Upper lobe of left lung (tissue), 6 donors: ENCODE measurements around the gene CFAP157. TPM values are rescaled to one million over a fixed set of nuclear protein-coding genes. Genes with fewer than 3 reads are reported as not detected.

Source experiments
- ATAC-seq, 2 donors: fragments of 200-7000 bp; cut with Tn5 transposase; one replicate each; pipeline ENCODE4 v1.9.1; 2022; ENCODE audit warnings: mild to moderate bottlenecking in 2 of 2, moderate library complexity in 2 of 2; ENCODE audit not compliant: low FRiP score in 2 of 2
- DNase-seq, 2 donors: peaks; one replicate each; pipeline ENCODE4 v3.0.0-alpha.2; 2019 to 2020
- H3K27ac ChIP-seq, 4 donors: fragments of 200-600 bp; sonication (generic); one replicate each; pipeline ENCODE4 v1.5.1; 2016 to 2019
- H3K27me3 ChIP-seq, 4 donors: fragments of 200-600 bp; sonication (generic); one replicate each; pipeline ENCODE4 v1.5.1; 2017 to 2019
- H3K36me3 ChIP-seq, 4 donors: fragments of 200-600 bp; sonication (generic); one replicate each; pipeline ENCODE4 v1.5.1; 2016 to 2019
- H3K4me1 ChIP-seq, 4 donors: fragments of 200-600 bp; sonication (generic); one replicate each; pipeline ENCODE4 v1.5.1; 2018 to 2019
- H3K4me3 ChIP-seq, 4 donors: fragments of 200-600 bp; sonication (generic); one replicate each; pipeline ENCODE4 v1.5.1; 2017 to 2019; ENCODE audit warnings: mild to moderate bottlenecking in 2 of 4, moderate library complexity in 1 of 4
- H3K9me3 ChIP-seq, 4 donors: fragments of 200-600 bp; sonication (generic); one replicate each; pipeline ENCODE4 v1.5.1; 2018 to 2019
- EP300 ChIP-seq, 4 donors: sonication (generic); formaldehyde crosslinking; IDR thresholded peaks; one replicate each; pipeline ENCODE4 v1.5.1; 2017; ENCODE audit warnings: antibody characterized with exemption in 4 of 4, control low read depth in 2 of 4
- POLR2A ChIP-seq, 4 donors: fragments of 450-650 bp; IDR thresholded peaks; one replicate each; pipeline ENCODE4 v1.5.1; 2016 to 2017; ENCODE audit warnings: antibody characterized with exemption in 4 of 4, mild to moderate bottlenecking in 2 of 4
- POLR2AphosphoS5 ChIP-seq, 2 donors: sonication (generic); formaldehyde crosslinking; IDR thresholded peaks; one replicate each; pipeline ENCODE4 v1.5.1; 2017; ENCODE audit warnings: antibody characterized with exemption in 2 of 2
- WGBS, 2 donors: methylation state at CpG; one replicate each; pipeline ENCODE4 v1.1.5; 2017 to 2018; 5-methylcytosine and 5-hydroxymethylcytosine counted together
- total RNA-seq, 6 donors: library from RNA; depleted of rRNA in 4 of 6; stranded (reverse); fragments of >200 nt in 4 of 6; gene quantifications; one replicate each; pipeline versions ENCODE4 v1.1.0 to v1.2.1, GENCODE V29; 2016 to 2021
- TF ChIP-seq, protein P1 (sequence below), 6 experiments: fragments of 450-650 bp in 4 of 6; fragments of 200-600 bp in 2 of 6; sonication (generic) in 2 of 6; IDR thresholded peaks; one replicate each; pipeline ENCODE4 v1.5.1; 2016 to 2019; ENCODE audit warnings: antibody characterized with exemption in 6 of 6
- donor health status: DM: no; HTN: no; CAD: no; lungs with moderate emphysema.
- donor health status: DM: no; HTN: yes; CAD: no; lungs with severe emphysema.

The CFAP157 gene
- total RNA-seq, 6 donors from 2014 or later = 0.77 to 125 (median 37.0) TPM

DNA sequence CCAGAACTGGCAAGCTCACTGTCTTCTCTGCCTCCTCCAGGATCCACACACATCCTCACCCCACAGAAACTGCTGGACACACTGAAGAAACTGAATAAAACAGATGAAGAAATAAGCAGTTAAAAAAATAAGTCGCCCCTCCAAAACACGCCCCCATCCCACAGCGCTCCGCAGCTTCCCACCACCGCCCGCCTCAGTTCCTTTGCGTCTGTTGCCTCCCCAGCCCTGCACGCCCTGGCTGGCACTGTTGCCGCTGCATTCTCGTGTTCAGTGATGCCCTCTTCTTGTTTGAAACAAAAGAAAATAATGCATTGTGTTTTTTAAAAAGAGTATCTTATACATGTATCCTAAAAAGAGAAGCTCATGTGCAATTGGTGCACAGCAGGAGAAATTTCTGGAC, 16.1 kb upstream of the CFAP157 start:
- DNase-seq (no peak), ATAC-seq (no peak)
- H3K36me3 ChIP-seq = peaks cover 2 to 61% (median 37%) of the 10 kb centered on the region in 4 donors
- no peak overlapping the region for H3K4me3 ChIP-seq
- no peaks in the 10 kb centered on the region for H3K9me3 ChIP-seq
- H3K4me1 ChIP-seq = no peaks in the 10 kb centered on the region
- no peak for TF ChIP-seq POLR2AphosphoS5 (IDR thresholded peaks at IDR 0.05)
- TF ChIP-seq POLR2A (IDR thresholded peaks at IDR 0.05) = no peak
- no peak for TF ChIP-seq EP300 (IDR thresholded peaks at IDR 0.05)
- TF ChIP-seq, protein P1, sequence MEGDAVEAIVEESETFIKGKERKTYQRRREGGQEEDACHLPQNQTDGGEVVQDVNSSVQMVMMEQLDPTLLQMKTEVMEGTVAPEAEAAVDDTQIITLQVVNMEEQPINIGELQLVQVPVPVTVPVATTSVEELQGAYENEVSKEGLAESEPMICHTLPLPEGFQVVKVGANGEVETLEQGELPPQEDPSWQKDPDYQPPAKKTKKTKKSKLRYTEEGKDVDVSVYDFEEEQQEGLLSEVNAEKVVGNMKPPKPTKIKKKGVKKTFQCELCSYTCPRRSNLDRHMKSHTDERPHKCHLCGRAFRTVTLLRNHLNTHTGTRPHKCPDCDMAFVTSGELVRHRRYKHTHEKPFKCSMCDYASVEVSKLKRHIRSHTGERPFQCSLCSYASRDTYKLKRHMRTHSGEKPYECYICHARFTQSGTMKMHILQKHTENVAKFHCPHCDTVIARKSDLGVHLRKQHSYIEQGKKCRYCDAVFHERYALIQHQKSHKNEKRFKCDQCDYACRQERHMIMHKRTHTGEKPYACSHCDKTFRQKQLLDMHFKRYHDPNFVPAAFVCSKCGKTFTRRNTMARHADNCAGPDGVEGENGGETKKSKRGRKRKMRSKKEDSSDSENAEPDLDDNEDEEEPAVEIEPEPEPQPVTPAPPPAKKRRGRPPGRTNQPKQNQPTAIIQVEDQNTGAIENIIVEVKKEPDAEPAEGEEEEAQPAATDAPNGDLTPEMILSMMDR (IDR thresholded peaks at IDR 0.05) = no peak
- WGBS, 2 donors = 94 to 96% methylated on average over 10 of the region's 10 CpGs
- no peaks in the 10 kb centered on the region for H3K27me3 ChIP-seq
- H3K27ac ChIP-seq = no peak overlapping the region

DNA sequence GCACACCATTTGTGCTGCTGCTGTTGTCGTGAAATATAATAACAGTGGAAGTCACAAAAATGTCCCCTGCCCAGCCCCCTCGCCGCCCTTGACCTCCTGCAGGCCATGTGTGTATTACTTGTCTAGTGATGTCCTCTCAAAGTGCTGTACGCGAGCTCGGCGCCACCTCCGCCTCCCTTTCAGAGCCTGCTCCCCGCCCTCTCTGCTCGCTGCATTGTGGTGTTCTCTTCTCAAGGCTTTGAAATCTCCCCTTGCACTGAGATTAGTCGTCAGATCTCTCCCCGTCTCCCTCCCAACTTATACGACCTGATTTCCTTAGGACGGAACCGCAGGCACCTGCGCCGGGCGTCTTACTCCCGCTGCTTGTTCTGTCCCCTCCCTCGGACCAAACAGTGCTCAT, 14.7 kb upstream of the CFAP157 start:
- Histone ChIP-seq H3K9me3 (no peaks in the 10 kb centered on the region), H3K27me3 (no peaks in the 10 kb centered on the region), H3K4me1 (no peaks in the 10 kb centered on the region), H3K36me3 (peaks cover 2 to 48% (median 31%) of the 10 kb centered on the region in 4 donors), H3K27ac (no peak overlapping the region), H3K4me3 (no peak overlapping the region)
- TF ChIP-seq POLR2AphosphoS5 (IDR thresholded peaks at IDR 0.05) (no peak), POLR2A (IDR thresholded peaks at IDR 0.05) (no peak), EP300 (IDR thresholded peaks at IDR 0.05) (no peak)
- TF ChIP-seq, protein P1 (IDR thresholded peaks at IDR 0.05) = no peak
- 85 to 91% methylated on average over 20 of the region's 20 CpGs for WGBS, 2 donors
- DNase-seq (no peak), ATAC-seq (no peak)

DNA sequence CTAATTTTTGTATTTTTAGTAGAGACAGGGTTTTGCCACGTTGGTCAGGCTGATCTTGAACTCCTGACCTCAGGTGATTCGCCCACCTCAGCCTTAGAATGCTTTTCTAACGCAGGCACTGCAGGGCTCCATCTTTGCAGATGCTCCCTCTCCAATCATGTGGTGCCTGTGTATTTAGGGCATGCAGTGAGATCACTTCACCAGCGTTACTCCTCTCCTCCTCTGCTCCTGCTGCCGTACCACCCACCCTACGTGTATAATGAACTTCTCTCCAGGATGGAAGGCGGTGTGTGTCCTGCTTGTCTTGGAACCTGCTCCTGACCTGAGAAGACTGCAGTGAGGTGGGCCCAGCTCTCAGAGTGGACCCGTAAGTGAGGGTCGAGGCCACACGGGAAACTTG, 13.6 kb upstream of the CFAP157 start:
- WGBS, 2 donors = 90 to 92% methylated on average over 10 of the region's 10 CpGs
- no peak for ATAC-seq

DNA sequence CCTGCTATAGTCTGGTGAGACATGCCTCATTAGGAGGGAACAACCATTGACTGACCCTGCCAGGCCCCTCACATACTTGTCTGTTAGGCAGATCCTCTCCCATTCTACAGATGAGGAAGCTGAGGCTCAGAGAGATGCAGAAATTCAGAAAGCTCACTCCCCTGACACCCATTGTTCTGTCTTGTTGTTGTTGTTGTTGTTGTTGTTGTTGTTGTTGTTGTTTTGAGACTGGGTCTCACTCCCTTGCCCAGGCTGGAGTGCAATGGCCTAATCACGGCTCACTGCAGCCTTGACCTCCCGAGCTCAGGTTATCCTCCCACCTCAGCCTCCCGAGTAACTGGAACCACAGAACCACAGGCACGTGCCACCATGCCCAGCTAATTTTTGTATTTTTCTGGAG, 13.1 kb upstream of the CFAP157 start:
- 98 to 100% methylated on average over 4 of the region's 4 CpGs for WGBS, 2 donors
- ATAC-seq = no peak

More for the DNA sequence above, 13.6 kb upstream of the CFAP157 start:
- no peak for DNase-seq
- H3K4me1 ChIP-seq = no peaks in the 10 kb centered on the region
- no peaks in the 10 kb centered on the region for H3K27me3 ChIP-seq
- no peak overlapping the region for H3K4me3 ChIP-seq
- no peak for TF ChIP-seq EP300 (IDR thresholded peaks at IDR 0.05)
- no peak for TF ChIP-seq POLR2AphosphoS5 (IDR thresholded peaks at IDR 0.05)
- TF ChIP-seq, protein P1 (IDR thresholded peaks at IDR 0.05) = no peak
- no peak for TF ChIP-seq POLR2A (IDR thresholded peaks at IDR 0.05)
- no peak overlapping the region for H3K27ac ChIP-seq
- peaks cover 0 to 37% (median 25%) of the 10 kb centered on the region in 4 donors for H3K36me3 ChIP-seq
- H3K9me3 ChIP-seq = no peaks in the 10 kb centered on the region

More for the DNA sequence above, 13.1 kb upstream of the CFAP157 start:
- no peak overlapping the region for H3K27ac ChIP-seq
- TF ChIP-seq POLR2A (IDR thresholded peaks at IDR 0.05) (no peak), POLR2AphosphoS5 (IDR thresholded peaks at IDR 0.05) (no peak), EP300 (IDR thresholded peaks at IDR 0.05) (no peak)
- TF ChIP-seq, protein P1 (IDR thresholded peaks at IDR 0.05) = no peak
- H3K36me3 ChIP-seq = peaks cover 0 to 33% (median 22%) of the 10 kb centered on the region in 4 donors
- no peaks in the 10 kb centered on the region for H3K9me3 ChIP-seq
- DNase-seq = no peak
- H3K4me1 ChIP-seq = no peaks in the 10 kb centered on the region
- H3K27me3 ChIP-seq = no peaks in the 10 kb centered on the region
- H3K4me3 ChIP-seq = no peak overlapping the region
